ENCODE results near the gene EPN2. TPM values are rescaled to one million over a fixed set of nuclear protein-coding genes. Genes with fewer than 3 reads are reported as not detected.

EPN2 gene
- polyA plus RNA-seq, 1 of the 3 experiments (the other 2 are of a cell fraction): 38.9 TPM

GRCh38 chr17:19299214-19299747 is 62.1 kb downstream of the EPN2 start:
- Histone ChIP-seq H3K4me3 (ENCODE audit: low read depth in 2 of 2, low read length in 1 of 2) (no peak overlapping the region), H3K4me2 (no peak overlapping the region), H4K20me1 (ENCODE audit: insufficient read depth) (0 out of 2 replicates have a peak, but pooled peaks cover 14% of the 10 kb centered on the region), H2AFZ (ENCODE audit: low read depth) (no peak overlapping the region), H3F3A (replicated peaks; ENCODE audit: insufficient read depth) (no peaks in the 10 kb centered on the region), H3K36me3 (replicated peaks in 1 of 2; ENCODE audit: control insufficient read depth in 1 of 2, insufficient read depth in 2 of 2, low read length in 1 of 2) (peaks cover 0 to 3% of the 10 kb centered on the region in 2 experiments), H3K27ac (ENCODE audit: low read depth in 2 of 2, low read length in 1 of 2) (no peak overlapping the region), H3K4me1 (ENCODE audit: control insufficient read depth in 1 of 2, insufficient read depth in 2 of 2, low read depth in 1 of 2, low read length in 1 of 2) (peaks cover 3 to 5% of the 10 kb centered on the region in 2 experiments; a peak in 2 of 4 replicates), H3K27me3 (ENCODE audit: insufficient read depth) (no peaks in the 10 kb centered on the region), H3K9me3 (no peaks in the 10 kb centered on the region), H3K9ac (no peak overlapping the region), H3K9me2 (no peaks in the 10 kb centered on the region), H3K79me2 (ENCODE audit: insufficient read depth) (peaks cover 45% of the 10 kb centered on the region)
- TF ChIP-seq FOXJ3 (CRISPR knock-in tag; IDR thresholded peaks at IDR 0.05): no peak
- TF ChIP-seq GABPA (IDR thresholded peaks at IDR 0.05; ENCODE audit: low read depth): no peak
- TF ChIP-seq TAF1 (IDR thresholded peaks at IDR 0.05; ENCODE audit: borderline replicate concordance, low read depth, low read length): no peak
- no peak for TF ChIP-seq IRF3 (IDR thresholded peaks at IDR 0.05; ENCODE audit: low read depth, low read length)
- no peak for TF ChIP-seq EZH2phosphoT487 (IDR thresholded peaks at IDR 0.05; ENCODE audit: borderline replicate concordance, low read depth)
- no peak for TF ChIP-seq ZBTB33 (IDR thresholded peaks at IDR 0.05; ENCODE audit: borderline replicate concordance, low read depth)
- TF ChIP-seq RXRA (IDR thresholded peaks at IDR 0.05; ENCODE audit: borderline replicate concordance, low read depth): no peak
- no peak for TF ChIP-seq RFX5 (IDR thresholded peaks at IDR 0.05; ENCODE audit: low read length)
- no peak for TF ChIP-seq SIN3A (IDR thresholded peaks at IDR 0.05; ENCODE audit: borderline replicate concordance, low read depth, low read length)
- no peak for TF ChIP-seq CTCF (IDR thresholded peaks at IDR 0.05)
- WGBS (ENCODE audit: low lambda C conversion rate): 89% methylated on average over 4 of the region's 4 CpGs
- ChIA-PET CTCF (interaction anchor here (1.1 to 2.1 kb wide), 2 partner anchors 44 to 64 kb away, joined by 3 to 7 read pairs; partner anchors contain the start of gene B9D1), POLR2A (interaction anchor here (0.6 kb wide), 1 partner anchor 13 kb away, joined by 3 read pairs; no protein-coding TSS in a partner anchor)
- DNase-seq: no peak

Data from SK-N-SH (cell line).